Measurements from ENCODE around the gene GEMIN5.

GRCh38 chr5:154841273-154841661 is 96.7 kb downstream of the GEMIN5 start:
- TF ChIP-seq FOXM1 (IDR thresholded peaks at IDR 0.05; ENCODE audit: low read depth) (no peak), POLR2AphosphoS5 (IDR thresholded peaks at IDR 0.05; ENCODE audit: low read depth, low read length) (no peak), CTCF (IDR thresholded peaks at IDR 0.05) (no peak), GABPA (IDR thresholded peaks at IDR 0.05; ENCODE audit: low read depth) (no peak), EZH2phosphoT487 (IDR thresholded peaks at IDR 0.05; ENCODE audit: borderline replicate concordance, low read depth) (no peak), NRF1 (IDR thresholded peaks at IDR 0.05; ENCODE audit: low read depth, low read length) (no peak), USF1 (IDR thresholded peaks at IDR 0.05; ENCODE audit: borderline replicate concordance, low read depth) (no peak), RAD21 (IDR thresholded peaks at IDR 0.05; ENCODE audit: low read length) (no peak), EP300 (IDR thresholded peaks at IDR 0.05; ENCODE audit: borderline replicate concordance in 1 of 2, low read depth in 1 of 2, low read length in 1 of 2) (no peak), ZBTB33 (IDR thresholded peaks at IDR 0.05; ENCODE audit: borderline replicate concordance, low read depth) (no peak), JUND (IDR thresholded peaks at IDR 0.05) (no peak), YY1 (IDR thresholded peaks at IDR 0.05; ENCODE audit: low read depth) (no peak), NFIC (IDR thresholded peaks at IDR 0.05; ENCODE audit: borderline replicate concordance) (no peak), MEF2A (IDR thresholded peaks at IDR 0.05; ENCODE audit: borderline replicate concordance, low read depth) (no peak)
